Right renal pelvis (tissue), 4 donors: ENCODE measurements around the gene KCNK10. TPM values are rescaled to one million over a fixed set of nuclear protein-coding genes. Genes with fewer than 3 reads are reported as not detected.

ENCODE experiments used
- DNase-seq, 4 donors: peaks; one replicate each; pipeline ENCODE4 v3.0.0-alpha.2; 2013; ENCODE audit warnings: low read depth in 4 of 4, low spot score in 3 of 4, missing footprints in 1 of 4
- polyA plus RNA-seq, 4 donors: library from polyadenylated mRNA; unstranded; fragments of 120-200 nt; gene quantifications; one replicate each; pipeline ENCODE4 v1.2.1, GENCODE V29; 2013; ENCODE audit not compliant: insufficient read length in 4 of 4

KCNK10 gene
- polyA plus RNA-seq, 4 donors: 0.16 to 0.29 (median 0.22) TPM

DNA sequence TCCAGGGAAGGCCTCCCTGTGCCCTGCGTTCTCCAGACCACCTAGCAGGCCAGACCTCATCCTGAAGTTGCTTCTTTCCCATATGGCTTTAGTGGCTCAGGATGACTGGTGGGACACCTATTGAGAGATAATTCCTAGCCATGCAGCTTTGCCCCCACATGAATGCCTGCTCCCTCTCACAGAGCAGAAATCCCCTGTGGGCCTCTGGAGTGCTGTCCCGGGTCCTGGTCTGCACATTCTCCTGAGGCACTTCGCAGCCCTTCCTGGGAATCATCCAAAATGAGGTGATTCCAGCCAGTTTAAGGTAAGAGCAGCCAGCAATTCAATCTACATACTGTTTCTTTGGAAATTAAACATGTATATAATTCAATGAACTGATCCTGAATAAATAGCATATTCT is 182.2 kb downstream of the KCNK10 start:
- no peak for DNase-seq

DNA sequence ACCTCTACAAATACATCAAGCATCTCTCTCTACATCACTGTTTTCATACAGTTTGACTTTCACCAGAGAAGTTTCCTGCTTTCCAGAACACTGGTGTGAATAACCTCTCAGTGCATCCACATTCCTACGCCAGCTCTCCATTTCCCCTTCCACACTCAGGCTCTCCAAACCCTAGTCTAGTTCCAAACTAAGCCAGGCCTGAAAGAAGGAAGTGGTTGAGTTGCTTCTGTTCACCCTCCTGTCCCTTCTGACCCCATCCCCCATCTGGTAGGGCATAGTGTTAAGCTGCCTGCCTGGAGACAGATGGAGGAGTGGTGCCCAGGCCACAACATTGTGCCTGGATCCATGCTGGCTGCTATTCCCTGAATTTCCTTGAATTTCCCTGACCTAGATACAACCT is 185.7 kb downstream of the KCNK10 start:
- no peak for DNase-seq

Other genes starting within 250 kb of the KCNK10 start
- 10 to 100 TPM; 24.1 to 29.4 (median 27.0) TPM for gene SPATA7, start 62.4 kb upstream of the KCNK10 start, polyA plus RNA-seq
- 10 to 100 TPM; 33.9 to 38.9 (median 36.7) TPM for gene PTPN21, start 231.7 kb upstream of the KCNK10 start, polyA plus RNA-seq
- 100 to 1,000 TPM in 3 of 4 donors, 10 to 100 TPM in 1; 81.7 to 111 (median 105) TPM for gene ZC3H14, start 239.8 kb upstream of the KCNK10 start, polyA plus RNA-seq